GM12872 (cell line): ENCODE data around the gene IQGAP1.

Source experiments
- TF ChIP-seq, protein P1 (sequence below): IDR thresholded peaks from 3 replicates; pipeline ENCODE4 v1.5.1; 2011; ENCODE audit warnings: low read depth, mild to moderate bottlenecking, low read length, moderate library complexity; ENCODE audit not compliant: insufficient read depth

Gene IQGAP1

GRCh38 chr15:90540768-90541167 is 152.7 kb downstream of the IQGAP1 start:
- TF ChIP-seq, protein P1, sequence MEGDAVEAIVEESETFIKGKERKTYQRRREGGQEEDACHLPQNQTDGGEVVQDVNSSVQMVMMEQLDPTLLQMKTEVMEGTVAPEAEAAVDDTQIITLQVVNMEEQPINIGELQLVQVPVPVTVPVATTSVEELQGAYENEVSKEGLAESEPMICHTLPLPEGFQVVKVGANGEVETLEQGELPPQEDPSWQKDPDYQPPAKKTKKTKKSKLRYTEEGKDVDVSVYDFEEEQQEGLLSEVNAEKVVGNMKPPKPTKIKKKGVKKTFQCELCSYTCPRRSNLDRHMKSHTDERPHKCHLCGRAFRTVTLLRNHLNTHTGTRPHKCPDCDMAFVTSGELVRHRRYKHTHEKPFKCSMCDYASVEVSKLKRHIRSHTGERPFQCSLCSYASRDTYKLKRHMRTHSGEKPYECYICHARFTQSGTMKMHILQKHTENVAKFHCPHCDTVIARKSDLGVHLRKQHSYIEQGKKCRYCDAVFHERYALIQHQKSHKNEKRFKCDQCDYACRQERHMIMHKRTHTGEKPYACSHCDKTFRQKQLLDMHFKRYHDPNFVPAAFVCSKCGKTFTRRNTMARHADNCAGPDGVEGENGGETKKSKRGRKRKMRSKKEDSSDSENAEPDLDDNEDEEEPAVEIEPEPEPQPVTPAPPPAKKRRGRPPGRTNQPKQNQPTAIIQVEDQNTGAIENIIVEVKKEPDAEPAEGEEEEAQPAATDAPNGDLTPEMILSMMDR = no peak

- TF ChIP-seq, protein P1 = no peak
These were observed 157.1 kb downstream of the IQGAP1 start for GRCh38 chr15:90545095-90545494.

DNA sequence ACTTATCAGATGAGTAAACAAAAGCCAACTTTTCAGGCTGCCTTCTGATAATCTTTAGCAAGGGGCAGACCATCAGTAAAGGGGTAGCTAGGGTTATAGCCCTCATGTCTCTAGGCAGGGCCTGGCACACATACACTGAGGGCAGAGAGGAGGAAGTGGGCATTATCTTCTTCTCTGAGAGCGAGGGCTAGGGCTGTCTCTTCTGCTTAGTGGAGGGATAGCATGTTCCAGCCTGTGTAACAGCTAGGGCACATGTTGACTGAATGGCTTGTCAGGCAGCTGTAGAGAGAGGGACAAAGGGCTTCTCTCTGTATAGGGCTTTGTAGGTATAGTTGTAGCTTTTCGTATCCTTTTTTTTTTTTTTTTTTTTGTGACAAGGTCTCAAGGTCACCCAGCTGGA is 159.5 kb downstream of the IQGAP1 start:
- TF ChIP-seq, protein P1 = no peak

DNA sequence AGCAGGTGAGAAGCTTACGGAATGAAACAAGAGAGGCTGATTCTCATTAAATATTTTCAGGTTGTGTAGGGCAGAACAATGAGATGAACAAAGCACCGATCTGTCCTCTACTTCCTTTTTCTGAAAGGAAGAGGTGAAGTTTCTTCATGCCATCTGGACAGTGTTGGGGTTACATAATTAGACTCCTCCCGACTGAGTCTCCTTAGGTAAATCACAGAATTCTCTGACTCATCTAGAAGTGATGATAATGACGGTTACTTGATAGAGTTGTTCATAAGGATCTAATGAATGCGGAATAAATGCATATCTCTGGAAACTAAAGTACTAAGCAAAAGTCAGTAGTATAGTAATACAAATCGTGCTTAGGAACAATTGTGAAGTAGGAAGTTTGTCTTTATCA is 162.9 kb downstream of the IQGAP1 start:
- TF ChIP-seq, protein P1 = no peak
